CD14-positive monocyte (primary cell): Measurements from ENCODE around the gene HS6ST3. TPM values are rescaled to one million over a fixed set of nuclear protein-coding genes. Genes with fewer than 3 reads are reported as not detected.

Experiments used
- DNase-seq, 3 donors: peaks; one replicate each; pipeline ENCODE4 v3.0.0-alpha.2; 2011 to 2022
- H2AFZ ChIP-seq: 2 replicates; pipeline ENCODE4 v1.6.0; 2012; ENCODE audit warnings: mild to moderate bottlenecking, low read depth, low read length, inconsistent platforms; ENCODE audit not compliant: insufficient read depth, poor library complexity, severe bottlenecking
- H3K27ac ChIP-seq, 2 donors: 1 replicate in 1 of 2; 2 replicates in 1 of 2; pipeline ENCODE4 v1.5.1; 2012 to 2013; ENCODE audit warnings: low read length in 2 of 2, control low read depth in 1 of 2, inconsistent platforms in 1 of 2, low read depth in 1 of 2, mild to moderate bottlenecking in 1 of 2
- H3K27me3 ChIP-seq, 2 donors: one replicate each; pipeline versions ENCODE4 v1.6.0 to v1.6.1; 2011 to 2013; ENCODE audit warnings: low read length in 2 of 2; ENCODE audit not compliant: control insufficient read depth in 2 of 2, insufficient read depth in 2 of 2
- H3K36me3 ChIP-seq, 2 donors: replicated peaks in 1 of 2; 1 replicate in 1 of 2; 2 replicates in 1 of 2; pipeline versions ENCODE4 v1.5.1 to v1.6.1; 2012 to 2013; ENCODE audit warnings: low read length in 2 of 2, control low read depth in 1 of 2, inconsistent platforms in 1 of 2, mild to moderate bottlenecking in 1 of 2; ENCODE audit not compliant: insufficient read depth in 2 of 2, control insufficient read depth in 1 of 2
- H3K4me1 ChIP-seq, 2 donors: 1 replicate in 1 of 2; 2 replicates in 1 of 2; pipeline versions ENCODE4 v1.5.1 to v1.6.1; 2012 to 2013; ENCODE audit warnings: low read length in 2 of 2, control low read depth in 1 of 2, inconsistent platforms in 1 of 2, mild to moderate bottlenecking in 1 of 2, moderate library complexity in 1 of 2; ENCODE audit not compliant: insufficient read depth in 2 of 2, control insufficient read depth in 1 of 2
- H3K4me2 ChIP-seq: replicated peaks from 2 replicates; pipeline ENCODE3; 2012; ENCODE audit warnings: low read length, moderate library complexity, mild to moderate bottlenecking; ENCODE audit not compliant: poor library complexity, severe bottlenecking; ENCODE audit errors: extremely low read depth
- H3K4me3 ChIP-seq, 3 experiments: fragments of 200-600 bp in 1 of 3; sonication (generic) in 1 of 3; replicated peaks in 1 of 3; 1 replicate in 2 of 3; 2 replicates in 1 of 3; pipeline ENCODE4 v1.5.1; 2011 to 2013; ENCODE audit warnings: low read length in 3 of 3, mild to moderate bottlenecking in 3 of 3, control low read depth in 2 of 3, low read depth in 2 of 3, inconsistent platforms in 1 of 3, moderate library complexity in 1 of 3
- H3K79me2 ChIP-seq: 2 replicates; pipeline ENCODE4 v1.6.0; 2012; ENCODE audit warnings: mild to moderate bottlenecking, control low read depth, inconsistent platforms, low read length, moderate library complexity; ENCODE audit not compliant: insufficient read depth
- H3K9ac ChIP-seq: 2 replicates; pipeline ENCODE4 v1.6.0; 2017; ENCODE audit warnings: low read length, mild to moderate bottlenecking; ENCODE audit not compliant: insufficient read depth, poor library complexity, severe bottlenecking
- H3K9me3 ChIP-seq, 2 donors: replicated peaks in 1 of 2; 1 replicate in 1 of 2; 2 replicates in 1 of 2; pipeline versions ENCODE4 v1.5.1 to v1.6.1; 2012 to 2013; ENCODE audit warnings: low read length in 2 of 2, control low read depth in 1 of 2; ENCODE audit not compliant: control insufficient read depth in 1 of 2, insufficient read depth in 1 of 2
- H4K20me1 ChIP-seq: 2 replicates; pipeline ENCODE4 v1.6.0; 2012; ENCODE audit warnings: mild to moderate bottlenecking, low read length, control low read depth, moderate library complexity; ENCODE audit not compliant: insufficient read depth
- H3K27ac Mint-ChIP-seq, 7 donors: one replicate each; pipeline ENCODE4 v1.8.0; 2020; ENCODE audit warnings: mild to moderate bottlenecking in 7 of 7, mixed read lengths in 7 of 7, moderate library complexity in 6 of 7, inconsistent platforms in 2 of 7
- H3K27me3 Mint-ChIP-seq, 3 donors: one replicate each; pipeline ENCODE4 v1.8.0; 2021 to 2022; ENCODE audit warnings: low read depth in 3 of 3, mild to moderate bottlenecking in 3 of 3, mixed read lengths in 3 of 3, moderate library complexity in 3 of 3, inconsistent platforms in 1 of 3
- H3K36me3 Mint-ChIP-seq, 2 donors: one replicate each; pipeline ENCODE4 v1.8.0; 2020; ENCODE audit warnings: mixed read lengths in 2 of 2, inconsistent platforms in 1 of 2, mild to moderate bottlenecking in 1 of 2
- H3K4me1 Mint-ChIP-seq: one replicate; pipeline ENCODE4 v1.8.0; 2020; ENCODE audit warnings: mild to moderate bottlenecking, mixed read lengths
- H3K4me3 Mint-ChIP-seq, 2 donors: one replicate each; pipeline ENCODE4 v1.8.0; 2020; ENCODE audit warnings: mild to moderate bottlenecking in 2 of 2, mixed read lengths in 2 of 2, moderate library complexity in 1 of 2
- H3K9me3 Mint-ChIP-seq, 7 donors: one replicate each; pipeline ENCODE4 v1.8.0; 2020 to 2022; ENCODE audit warnings: mixed read lengths in 7 of 7, mild to moderate bottlenecking in 6 of 7, moderate library complexity in 6 of 7, inconsistent platforms in 2 of 7
- CTCF ChIP-seq: fragments of 200-600 bp; IDR thresholded peaks from one replicate; pipeline ENCODE4 v1.8.0; 2022; ENCODE audit warnings: antibody characterized with exemption, mild to moderate bottlenecking
- WGBS: methylation state at CpG from one replicate; pipeline ENCODE4 v1.1.5; 2013; ENCODE audit warnings: missing lambda C conversion rate; ENCODE audit not compliant: insufficient coverage; 5-methylcytosine and 5-hydroxymethylcytosine counted together
- intact Hi-C, 2 donors: fragments of 100-400 bp; cut with micrococcal nuclease; formaldehyde crosslinking; loops; one replicate each; pipeline versions ENCODE4 v1.15.0 to v1.15.1; 2023
- polyA plus RNA-seq, 3 donors: library from polyadenylated mRNA; depleted of rRNA in 1 of 3; unstranded in 2 of 3; stranded (reverse) in 1 of 3; fragments of 300-500 nt in 2 of 3; fragments of >200 nt in 1 of 3; fragmentation: Illumina TruSeq in 2 of 3; gene quantifications; 1 replicate in 2 of 3; 2 replicates in 1 of 3; pipeline ENCODE4 v1.2.3, GENCODE V29; 2012 to 2021

Gene HS6ST3
- polyA plus RNA-seq, 3 donors: not detected

- Histone ChIP-seq H4K20me1 (no peaks in the 10 kb centered on the region), H2AFZ (no peak overlapping the region), H3K27ac (no peak overlapping the region), H3K79me2 (no peaks in the 10 kb centered on the region), H3K27me3 (no peaks in the 10 kb centered on the region), H3K36me3 (no peaks in the 10 kb centered on the region), H3K4me2 (no peak overlapping the region), H3K4me3 (no peak overlapping the region), H3K9ac (no peak overlapping the region), H3K9me3 (peaks cover 0 to 5% of the 10 kb centered on the region in 2 donors), H3K4me1 (no peaks in the 10 kb centered on the region)
- no peak overlapping the region for H3K27ac Mint-ChIP-seq
- TF ChIP-seq CTCF: no peak
- H3K4me1 Mint-ChIP-seq: no peaks in the 10 kb centered on the region
- no peaks in the 10 kb centered on the region for H3K36me3 Mint-ChIP-seq
- H3K27me3 Mint-ChIP-seq: peaks cover 0 to 2% (median 0%) of the 10 kb centered on the region in 3 donors
- intact Hi-C loops: no loop called here
- DNase-seq: no peak
- H3K9me3 Mint-ChIP-seq: peaks cover 0 to 12% (median 2%) of the 10 kb centered on the region in 7 donors
- H3K4me3 Mint-ChIP-seq: no peak overlapping the region
- 100% methylated on average over 1 of the region's 3 CpGs for WGBS
These were observed 190.0 kb downstream of the HS6ST3 start for GRCh38 chr13:96279904-96280303.

GRCh38 chr13:96284971-96285370, 195.1 kb downstream of the HS6ST3 start:
- H3K36me3 Mint-ChIP-seq: no peaks in the 10 kb centered on the region

More at GRCh38 chr13:96284971-96285370, 195.1 kb downstream of the HS6ST3 start:
- Histone ChIP-seq H3K27ac (no peak overlapping the region), H4K20me1 (no peaks in the 10 kb centered on the region), H3K4me3 (no peak overlapping the region), H3K79me2 (no peaks in the 10 kb centered on the region), H3K27me3 (no peaks in the 10 kb centered on the region), H3K36me3 (no peaks in the 10 kb centered on the region), H3K9ac (no peak overlapping the region), H2AFZ (no peak overlapping the region), H3K4me1 (no peaks in the 10 kb centered on the region), H3K4me2 (no peak overlapping the region), H3K9me3 (no peaks in the 10 kb centered on the region)
- WGBS: 93% methylated on average over 2 of the region's 4 CpGs
- peaks cover 0 to 8% (median 2%) of the 10 kb centered on the region in 7 donors for H3K9me3 Mint-ChIP-seq
- intact Hi-C loops: no loop called here
- no peak overlapping the region for H3K27ac Mint-ChIP-seq
- no peaks in the 10 kb centered on the region for H3K27me3 Mint-ChIP-seq
- DNase-seq: no peak
- no peak for TF ChIP-seq CTCF
- H3K4me1 Mint-ChIP-seq: no peaks in the 10 kb centered on the region
- H3K4me3 Mint-ChIP-seq: no peak overlapping the region
